ENCODE results near the gene ADGB.

GRCh38 chr6:146592451-146592850 lies 6.3 kb upstream of the ADGB start:
- TF ChIP-seq CTCF (conservative IDR thresholded peaks at IDR 0.05 in 1 of 2, IDR thresholded peaks at IDR 0.05 in 1 of 2; ENCODE audit: low read depth in 1 of 2, low read length in 2 of 2) = no peak
- no peak for TF ChIP-seq EZH2 (IDR thresholded peaks at IDR 0.05; ENCODE audit: low read length, missing control alignments)

All from fibroblast of lung (primary cell).